ENCODE measurements around the gene MVB12B.
"Not testable (repeated sequence)": the region's sequence is repeated elsewhere in the genome, so short reads cannot be mapped to it uniquely, and the experiment has no call there.

The MVB12B gene

GRCh38 chr9:126474786-126475485, 148.3 kb downstream of the MVB12B start:
- TF ChIP-seq SPI1 (IDR thresholded peaks at IDR 0.05; ENCODE audit: borderline replicate concordance, low read depth) = no peak
- no peak for TF ChIP-seq GABPA (IDR thresholded peaks at IDR 0.05; ENCODE audit: low read depth)
- no peak for TF ChIP-seq REST (IDR thresholded peaks at IDR 0.05; ENCODE audit: insufficient replicate concordance, low read depth)
- TF ChIP-seq POLR2AphosphoS5 (IDR thresholded peaks at IDR 0.05; ENCODE audit: low read depth) = no peak
- TF ChIP-seq CTCF (IDR thresholded peaks at IDR 0.05; ENCODE audit: insufficient read depth, low read length) = no peak
- Histone ChIP-seq H3K27ac (replicated peaks) (no peak overlapping the region), H3K4me3 (replicated peaks; ENCODE audit: insufficient read depth, low read length) (no peak overlapping the region), H3K27me3 (ENCODE audit: insufficient read depth, poor library complexity, severe bottlenecking) (no peaks in the 10 kb centered on the region)
- no peak for DNase-seq (ENCODE audit: low read depth in 1 of 2, low spot score in 1 of 2)

- TF ChIP-seq SPI1 (IDR thresholded peaks at IDR 0.05; ENCODE audit: borderline replicate concordance, low read depth) = peak; percentile 49; the same call in 1 of the 2 replicates
- TF ChIP-seq REST (IDR thresholded peaks at IDR 0.05; ENCODE audit: insufficient replicate concordance, low read depth) = no peak
- TF ChIP-seq GABPA (IDR thresholded peaks at IDR 0.05; ENCODE audit: low read depth) = no peak
- no peak for TF ChIP-seq CTCF (IDR thresholded peaks at IDR 0.05; ENCODE audit: insufficient read depth, low read length)
- TF ChIP-seq POLR2AphosphoS5 (IDR thresholded peaks at IDR 0.05; ENCODE audit: low read depth) = no peak
- Histone ChIP-seq H3K27me3 (ENCODE audit: insufficient read depth, poor library complexity, severe bottlenecking) (no peaks in the 10 kb centered on the region), H3K27ac (replicated peaks) (no peak overlapping the region), H3K4me3 (replicated peaks; ENCODE audit: insufficient read depth, low read length) (no peak overlapping the region)
- DNase-seq (ENCODE audit: low read depth in 1 of 2, low spot score in 1 of 2) = no peak
Observed at GRCh38 chr9:126475933-126476555, 149.4 kb downstream of the MVB12B start.

GRCh38 chr9:126477432-126477831, 150.8 kb downstream of the MVB12B start:
- not testable (repeated sequence) for H3K4me3 ChIP-seq (replicated peaks; ENCODE audit: insufficient read depth, low read length); H3K27me3 ChIP-seq (ENCODE audit: insufficient read depth, poor library complexity, severe bottlenecking); DNase-seq (ENCODE audit: low read depth in 1 of 2, low spot score in 1 of 2)

GRCh38 chr9:126478216-126478981, 151.8 kb downstream of the MVB12B start:
- TF ChIP-seq REST (IDR thresholded peaks at IDR 0.05; ENCODE audit: insufficient replicate concordance, low read depth) = no peak
- TF ChIP-seq GABPA (IDR thresholded peaks at IDR 0.05; ENCODE audit: low read depth) = no peak
- TF ChIP-seq SPI1 (IDR thresholded peaks at IDR 0.05; ENCODE audit: borderline replicate concordance, low read depth) = no peak
- TF ChIP-seq CTCF (IDR thresholded peaks at IDR 0.05; ENCODE audit: insufficient read depth, low read length) = no peak
- TF ChIP-seq POLR2AphosphoS5 (IDR thresholded peaks at IDR 0.05; ENCODE audit: low read depth) = no peak
- DNase-seq (ENCODE audit: low read depth in 1 of 2, low spot score in 1 of 2) = no peak
- Histone ChIP-seq H3K27ac (replicated peaks) (no peak overlapping the region), H3K27me3 (ENCODE audit: insufficient read depth, poor library complexity, severe bottlenecking) (no peaks in the 10 kb centered on the region), H3K4me3 (replicated peaks; ENCODE audit: insufficient read depth, low read length) (no peak overlapping the region)

More at GRCh38 chr9:126477432-126477831, 150.8 kb downstream of the MVB12B start:
- H3K27ac ChIP-seq (replicated peaks) = not testable (repeated sequence)
